Myocyte (in vitro differentiated cells): ENCODE data around the gene C1orf35. TPM values are rescaled to one million over a fixed set of nuclear protein-coding genes. Genes with fewer than 3 reads are reported as not detected.

Experiments
- DNase-seq: peaks from one replicate; pipeline ENCODE4 v3.0.0-alpha.2; 2012; ENCODE audit warnings: low read depth
- total RNA-seq: library from RNA; depleted of rRNA; stranded (reverse); fragments of >200 nt; gene quantifications from 2 replicates; pipeline ENCODE4 v1.2.3, GENCODE V29; 2014

The C1orf35 gene
- total RNA-seq, 1 donor from 2014 or later: 8.1 TPM

GRCh38 chr1:228081144-228081543 is 22.0 kb downstream of the C1orf35 start:
- no peak for DNase-seq

GRCh38 chr1:228079601-228080263 is 23.4 kb downstream of the C1orf35 start:
- DNase-seq: no peak

- DNase-seq: no peak
Measured at GRCh38 chr1:228079013-228079412, 24.1 kb downstream of the C1orf35 start.

GRCh38 chr1:228077565-228078330 is 25.4 kb downstream of the C1orf35 start:
- DNase-seq: no peak

- no peak for DNase-seq
Measured at GRCh38 chr1:228076796-228077430, 26.2 kb downstream of the C1orf35 start.

GRCh38 chr1:228075801-228076271 is 27.3 kb downstream of the C1orf35 start:
- DNase-seq: no peak

- DNase-seq: no peak
Measured at GRCh38 chr1:228074954-228075730, 28.0 kb downstream of the C1orf35 start.

- no peak for DNase-seq
Measured at GRCh38 chr1:228073857-228074545, 29.1 kb downstream of the C1orf35 start.

GRCh38 chr1:228073061-228073856 is 29.9 kb downstream of the C1orf35 start:
- DNase-seq: no peak

GRCh38 chr1:228072658-228073043 is 30.5 kb downstream of the C1orf35 start:
- no peak for DNase-seq

GRCh38 chr1:228071839-228072657 is 31.1 kb downstream of the C1orf35 start:
- no peak for DNase-seq

GRCh38 chr1:228070851-228071250 is 32.3 kb downstream of the C1orf35 start:
- DNase-seq: no peak

- DNase-seq: no peak
Measured at GRCh38 chr1:228070173-228070572, 33.0 kb downstream of the C1orf35 start.

GRCh38 chr1:228068359-228068758 is 34.8 kb downstream of the C1orf35 start:
- DNase-seq: no peak

GRCh38 chr1:228066891-228067654 is 36.1 kb downstream of the C1orf35 start:
- no peak for DNase-seq

GRCh38 chr1:228066416-228066815 is 36.7 kb downstream of the C1orf35 start:
- DNase-seq: no peak

- no peak for DNase-seq
Measured at GRCh38 chr1:228065543-228066347, 37.4 kb downstream of the C1orf35 start.
